ENCODE measurements around the gene DHX58.
A peak's percentile ranks its signal among the peaks of the same experiment; 100 is the strongest.

Gene DHX58

DNA sequence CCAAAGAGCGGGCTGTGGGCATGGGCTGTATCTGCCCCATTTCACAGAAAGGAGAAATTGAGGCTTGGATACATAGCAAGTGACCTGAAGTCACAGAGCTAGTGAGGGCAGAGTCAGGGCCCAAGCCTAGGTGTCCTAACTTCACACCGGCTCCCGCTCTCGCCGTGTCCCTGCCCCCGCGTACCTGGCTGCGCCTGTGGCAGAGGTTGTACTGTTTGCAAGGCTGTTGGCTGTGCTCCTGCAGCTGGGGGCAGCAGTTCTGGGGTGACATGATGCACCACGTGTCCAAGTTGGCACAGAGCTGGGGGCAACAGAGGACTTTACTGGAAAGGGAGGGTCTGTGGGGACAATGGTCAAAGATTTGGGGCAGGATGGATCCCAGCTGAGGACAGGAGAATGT is 3.4 kb downstream of the DHX58 start:
- DNase-seq: no peak

DNA sequence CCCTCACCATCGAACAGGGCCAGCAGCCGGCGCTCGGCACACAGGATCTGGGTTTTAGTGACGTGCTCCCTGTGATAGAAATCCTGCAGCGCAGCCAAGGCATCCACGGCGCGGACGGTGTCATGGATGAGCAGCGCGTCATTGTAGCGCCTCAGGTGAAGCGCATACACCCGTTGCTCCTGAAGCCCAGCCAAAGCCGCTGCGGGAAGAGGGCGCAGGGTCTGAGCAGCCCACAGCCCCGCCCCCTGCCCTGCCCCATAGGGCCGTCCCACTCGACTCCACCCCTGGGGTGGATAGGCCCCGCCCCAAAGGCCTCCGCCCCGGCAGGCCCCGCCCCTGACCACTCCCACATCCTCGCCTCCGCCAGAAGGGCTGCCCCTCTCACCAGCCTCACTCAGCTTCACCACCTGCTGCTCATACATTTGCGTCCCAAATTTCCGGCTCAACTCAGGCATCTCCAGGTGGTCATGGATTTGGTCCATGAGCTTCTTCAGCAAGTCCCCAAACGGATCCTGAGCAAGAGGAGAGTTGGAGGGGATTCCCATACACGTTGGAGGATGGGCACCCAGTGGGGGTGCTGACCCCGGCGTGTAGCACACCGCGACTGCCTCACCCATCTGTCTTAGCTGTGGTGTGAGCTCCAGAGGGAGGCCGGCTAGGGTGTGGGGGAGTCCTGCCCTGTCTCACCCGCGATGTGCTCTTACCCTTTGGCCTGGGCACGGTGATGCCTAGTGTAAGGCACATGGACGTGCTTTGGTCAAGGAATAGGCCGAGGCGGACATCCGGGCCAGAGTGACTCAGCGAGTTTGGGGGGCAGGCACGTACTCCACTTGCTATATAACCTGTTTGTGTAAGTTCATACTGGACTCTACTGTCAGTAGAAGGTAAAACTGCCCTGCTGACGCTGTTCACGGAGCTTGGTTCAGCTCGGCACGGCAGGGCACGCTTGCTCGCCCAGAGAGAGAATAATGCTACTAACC is 4.6 kb downstream of the DHX58 start:
- DNase-seq: no peak

DNA sequence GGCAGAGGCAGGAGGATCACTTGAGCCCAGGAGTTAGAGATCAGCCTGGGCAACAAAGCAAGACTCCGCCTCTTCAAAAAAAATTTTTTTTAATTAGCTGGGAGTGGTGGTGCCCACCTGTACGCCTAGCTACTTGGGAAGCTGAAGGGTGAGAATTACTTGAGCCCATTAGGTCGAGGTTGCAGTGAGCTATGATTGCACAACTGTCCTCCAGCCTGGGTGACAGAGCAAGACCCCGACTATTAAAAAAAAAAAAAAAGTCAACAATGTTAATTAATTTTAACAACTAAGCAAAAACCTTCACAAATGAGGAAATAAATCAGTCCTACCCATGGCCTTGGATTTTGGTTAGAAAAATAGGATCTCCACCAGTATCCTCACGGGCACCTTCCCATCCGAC is 5.4 kb downstream of the DHX58 start:
- no peak for DNase-seq

DNA sequence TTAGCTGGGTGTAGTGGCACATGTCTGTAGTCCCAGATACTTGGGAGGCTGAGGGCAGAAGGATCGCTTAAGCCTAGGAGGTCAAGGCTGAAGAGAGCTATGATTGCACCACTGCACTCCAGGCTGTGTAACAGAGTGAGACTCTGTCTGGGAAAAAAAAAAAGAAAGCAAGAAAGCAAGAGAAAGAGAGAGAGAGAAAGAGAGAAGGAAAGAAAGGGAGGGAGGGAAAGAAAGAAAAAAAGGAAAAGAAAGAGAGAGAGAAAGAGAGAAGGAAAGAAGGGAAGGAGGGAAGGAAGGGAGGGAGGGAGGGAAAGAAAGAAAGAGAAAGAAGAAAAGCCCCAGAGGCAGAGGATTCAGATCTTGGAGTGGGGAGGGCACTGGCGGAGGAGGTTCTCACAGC is 6.5 kb downstream of the DHX58 start:
- DNase-seq: no peak

DNA sequence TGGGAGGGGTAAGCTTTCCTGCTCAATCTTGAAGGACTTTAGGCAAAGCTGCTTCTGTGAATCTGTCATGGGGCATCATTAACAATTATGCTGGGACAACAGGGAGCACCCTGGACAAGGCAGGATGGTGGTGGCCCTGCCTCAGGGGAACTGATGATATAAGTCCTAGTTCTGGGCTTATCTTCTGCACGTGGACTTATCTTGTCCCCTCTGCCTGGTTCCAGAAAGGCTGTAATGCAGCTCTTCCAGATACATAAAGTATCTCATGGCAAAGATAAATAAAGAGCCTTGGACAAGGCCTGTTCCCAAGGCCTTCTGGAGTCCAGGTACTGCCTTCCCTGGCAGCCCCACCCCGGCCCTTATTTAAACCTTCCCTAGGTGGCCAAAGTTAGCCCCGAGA is 8.2 kb downstream of the DHX58 start:
- DNase-seq: no peak

DNA sequence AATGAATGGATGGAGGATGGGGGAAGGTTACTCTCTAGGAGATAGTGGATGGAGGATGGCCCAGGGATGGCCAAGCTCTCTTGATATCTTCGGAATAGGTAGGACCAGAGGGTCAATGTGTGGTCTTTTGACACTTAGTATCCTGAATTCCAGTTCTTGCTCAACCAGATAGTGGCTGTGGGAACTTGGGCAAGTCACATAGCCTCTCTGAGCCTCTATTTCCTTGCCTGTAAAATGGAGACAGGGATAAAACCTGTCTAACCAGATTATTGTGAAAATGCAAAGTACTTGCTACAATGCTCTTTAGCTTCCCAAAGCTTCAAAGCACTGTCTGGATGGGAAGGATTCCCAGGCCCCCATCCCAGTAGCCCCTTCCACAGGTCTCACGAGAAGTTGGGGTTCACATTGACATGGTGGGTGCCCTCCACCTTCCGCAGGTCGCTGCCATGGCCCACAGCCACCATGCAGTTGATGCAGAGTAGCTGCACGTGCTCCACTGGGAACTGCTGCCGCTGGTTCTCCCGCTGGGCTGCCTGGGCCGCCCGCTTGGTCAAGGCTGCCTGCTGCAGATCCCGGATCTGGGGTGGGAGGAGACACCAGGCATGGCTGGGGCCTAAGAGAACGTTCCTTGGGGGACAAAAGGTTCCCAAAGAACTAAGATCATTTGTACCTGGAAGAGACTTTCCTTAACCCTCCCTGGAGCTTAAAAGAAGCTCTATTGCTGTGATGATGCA is 9.1 kb downstream of the DHX58 start:
- no peak for DNase-seq

DNA sequence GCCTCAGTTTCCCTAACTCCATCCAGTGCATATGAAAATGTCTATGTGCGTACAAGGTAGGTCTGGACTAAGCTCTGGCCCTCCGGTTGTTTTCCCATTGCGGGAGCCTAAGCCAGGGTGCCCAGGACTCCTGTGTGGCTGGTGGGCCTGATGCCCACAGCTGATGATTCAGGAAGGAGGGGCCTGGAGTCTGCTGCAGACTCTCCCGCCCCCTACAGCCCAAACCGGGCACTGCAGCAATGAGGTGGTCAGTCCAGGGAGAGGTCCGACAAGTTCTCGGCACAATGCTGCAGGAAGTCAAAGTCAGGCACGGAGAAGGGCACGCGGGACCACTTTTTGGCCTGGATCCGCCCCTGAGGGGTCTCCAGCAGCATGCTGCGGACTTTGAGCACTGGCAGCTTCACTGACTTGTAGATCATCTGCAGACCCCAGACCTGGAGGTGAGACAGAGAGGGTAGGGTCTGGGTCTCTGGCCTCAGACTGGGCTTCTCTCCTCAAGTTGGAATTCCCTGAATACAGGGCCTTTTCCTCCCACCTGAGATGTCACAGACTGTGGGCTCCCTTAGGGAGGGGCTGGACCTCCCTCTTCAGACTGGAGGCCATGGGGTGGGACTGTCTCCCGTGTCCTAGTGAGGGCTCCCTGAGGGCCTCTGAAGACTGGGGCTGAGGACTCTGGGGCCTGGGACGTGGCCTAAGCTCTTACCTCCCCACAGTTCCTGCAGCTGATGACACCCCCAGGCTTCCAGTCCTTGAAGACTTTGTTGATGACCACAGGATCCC is 10.8 kb downstream of the DHX58 start:
- peak; percentile 37 for DNase-seq

DNA sequence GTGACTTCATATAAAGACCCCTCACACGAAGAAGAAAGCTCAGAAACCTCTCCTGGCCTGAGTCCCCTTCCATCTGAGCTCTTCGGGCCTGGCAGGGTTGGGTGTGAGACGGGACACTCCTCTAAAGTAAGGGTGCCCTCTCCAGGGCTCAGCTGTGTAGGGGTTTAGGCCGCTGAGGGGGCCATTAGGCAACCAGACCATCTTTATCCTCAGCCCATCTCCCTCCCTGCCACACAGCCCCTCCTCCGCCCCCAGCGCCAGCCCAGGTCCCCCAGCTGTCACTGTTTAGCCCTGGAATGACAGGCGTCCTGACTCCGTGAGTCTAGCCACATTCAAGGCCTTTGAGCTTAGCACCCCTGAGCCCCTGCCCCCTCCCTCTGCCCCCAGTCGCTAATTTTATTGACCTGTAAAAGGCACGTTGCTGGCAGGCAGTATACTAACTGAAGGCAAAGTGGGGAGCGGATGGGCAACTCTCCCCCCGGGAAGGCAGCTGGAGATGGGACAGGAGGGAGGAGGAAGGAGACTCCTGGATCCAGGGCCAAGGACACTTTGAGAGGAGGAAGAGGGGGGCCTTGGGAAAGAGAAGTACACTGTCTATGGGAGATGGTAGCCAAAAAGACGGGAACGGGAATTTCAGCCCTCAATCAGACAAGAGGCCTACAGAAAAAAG is 13.6 kb downstream of the DHX58 start:
- no peak for DNase-seq

DNA sequence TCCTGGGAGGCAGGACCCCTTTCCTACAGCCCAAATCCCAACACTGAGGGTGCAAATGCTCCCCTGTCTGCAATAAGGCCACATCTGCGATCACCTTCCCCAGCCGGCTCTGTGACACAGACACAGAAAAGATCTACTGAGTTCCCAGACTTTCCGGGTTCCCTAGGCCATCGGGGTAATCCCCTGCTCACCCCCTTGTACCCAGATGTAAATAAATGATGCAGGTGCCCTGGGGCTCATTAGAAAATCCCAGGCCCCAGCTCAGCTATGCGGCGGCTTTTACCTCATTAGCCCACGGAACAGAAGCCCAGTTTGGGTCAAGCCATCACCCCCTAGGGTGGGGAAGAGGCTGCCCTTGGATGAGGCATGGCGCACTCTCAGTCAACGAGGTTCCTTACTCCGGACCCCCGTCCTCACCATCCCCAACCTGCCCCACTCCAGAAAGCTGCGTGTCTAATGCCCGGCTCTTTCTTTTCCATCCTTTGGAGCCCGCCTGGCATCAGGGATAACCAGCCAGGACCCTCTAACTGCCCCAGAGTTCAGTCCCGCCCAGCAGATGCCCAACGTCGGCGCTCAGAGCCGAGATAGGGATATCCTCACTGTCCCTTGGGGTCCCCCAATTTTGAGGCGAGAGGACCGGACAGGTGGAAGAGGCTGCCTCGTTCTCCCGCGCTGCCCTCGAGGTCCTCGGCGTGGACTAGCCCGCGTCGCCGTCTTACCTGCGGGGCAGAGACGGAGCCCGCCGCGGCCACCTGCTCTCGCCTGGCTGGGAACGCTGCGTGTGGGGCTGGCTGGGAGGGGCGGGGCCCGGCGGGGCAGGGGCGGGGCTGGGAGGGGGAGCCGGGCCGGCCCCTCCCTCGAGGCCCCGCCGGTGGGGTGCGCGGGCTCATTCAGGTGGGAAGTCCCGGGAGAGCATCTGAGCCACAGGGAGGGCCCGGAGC is 14.6 kb downstream of the DHX58 start, which contains the start of gene ZNF385C:
Gene ZNF385C, minus strand, starts transcription at position 783 of the 941 bp plus-strand sequence. CDS start 35,417 bp downstream, outside the sequence.
- DNase-seq: no peak

DNA sequence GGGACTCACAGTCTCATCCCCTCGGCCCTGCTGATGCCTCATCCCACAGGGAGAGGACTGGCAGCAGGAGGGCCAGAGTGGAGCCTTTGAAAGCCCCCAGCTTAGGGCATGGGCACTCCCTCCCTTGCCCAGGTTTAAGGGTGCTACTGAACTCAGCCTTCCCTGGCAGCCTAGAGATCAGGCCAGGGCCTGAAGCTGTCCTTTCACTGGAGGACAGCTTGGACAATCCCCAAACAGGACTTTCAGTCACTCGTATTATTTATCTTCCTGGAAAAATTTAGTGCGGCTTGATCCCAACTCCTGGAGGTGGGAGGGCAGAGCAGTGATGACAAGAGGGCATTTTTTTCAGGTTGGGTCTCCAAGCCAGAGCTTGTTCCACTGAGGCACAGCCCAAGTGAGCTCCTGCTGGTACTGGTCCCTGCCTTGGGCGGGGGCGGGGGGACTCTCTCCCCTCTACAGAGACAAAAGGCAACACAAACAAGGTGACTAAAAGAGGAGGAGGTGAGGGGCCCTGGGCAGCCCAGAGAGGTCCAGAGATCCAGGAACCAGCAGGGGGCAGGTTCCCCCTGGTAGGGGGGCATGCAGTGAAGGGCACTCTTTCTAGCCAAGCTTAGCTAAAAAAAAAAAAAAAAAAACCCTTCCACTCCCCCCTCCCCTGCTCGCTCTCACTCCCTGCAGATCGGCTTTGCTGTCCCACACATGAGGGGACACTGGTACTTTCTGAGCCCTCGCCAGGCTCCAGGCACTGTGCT is 16.0 kb downstream of the DHX58 start:
- DNase-seq: no peak

DNA sequence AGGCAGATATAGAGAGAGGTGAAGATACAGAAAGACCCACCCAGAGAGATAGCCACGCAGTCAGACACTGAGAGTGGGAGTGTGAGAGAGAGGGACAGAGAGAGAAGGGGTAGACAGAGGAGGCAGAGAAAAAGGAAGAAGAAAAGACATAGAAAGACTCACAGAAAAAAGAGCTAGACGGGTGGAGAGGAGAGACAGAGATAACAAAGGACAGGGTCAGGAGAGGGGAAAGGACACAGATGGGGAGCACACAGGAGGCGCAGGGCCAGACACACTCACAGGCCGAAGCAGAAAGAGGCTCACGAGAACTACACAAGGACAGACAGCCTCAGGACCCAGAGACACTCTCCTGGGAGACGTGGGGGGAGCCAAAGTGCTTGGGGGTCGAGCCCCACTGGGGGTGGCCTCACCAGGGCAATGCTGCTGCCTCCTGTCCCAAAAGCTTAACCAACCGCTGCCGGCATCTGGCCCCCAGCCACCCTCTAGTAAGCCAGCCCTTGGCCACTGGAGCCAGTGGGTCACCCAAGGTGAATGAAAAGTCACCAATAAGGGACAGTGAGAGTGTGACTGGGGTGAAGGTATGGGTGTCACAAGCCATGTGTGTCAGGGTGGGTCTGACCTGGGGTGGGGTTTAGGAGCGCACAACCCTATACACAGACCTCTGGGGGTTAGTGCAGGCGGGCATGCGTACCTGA is 18.0 kb downstream of the DHX58 start:
- DNase-seq: no peak

DNA sequence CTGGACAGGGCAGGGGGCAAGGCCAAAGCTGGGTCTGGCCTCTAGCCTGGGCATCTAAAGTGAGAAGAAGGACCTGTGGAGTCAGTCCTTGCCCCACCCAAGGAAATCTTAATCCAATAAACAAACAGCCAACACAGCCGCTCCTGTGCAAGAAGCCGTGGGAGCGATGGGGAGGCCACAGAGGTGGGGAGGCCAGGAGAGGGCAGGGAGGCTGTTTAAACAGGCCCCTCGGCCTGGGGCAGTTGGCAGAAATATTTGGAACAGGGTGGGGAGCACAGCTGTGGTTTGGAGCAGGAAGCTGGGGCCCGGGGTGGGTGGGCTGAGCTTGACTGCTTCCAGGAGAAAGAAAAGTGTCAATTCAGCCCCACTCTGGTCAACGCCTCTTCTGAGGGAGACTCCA is 19.6 kb downstream of the DHX58 start:
- no peak for DNase-seq

DNA sequence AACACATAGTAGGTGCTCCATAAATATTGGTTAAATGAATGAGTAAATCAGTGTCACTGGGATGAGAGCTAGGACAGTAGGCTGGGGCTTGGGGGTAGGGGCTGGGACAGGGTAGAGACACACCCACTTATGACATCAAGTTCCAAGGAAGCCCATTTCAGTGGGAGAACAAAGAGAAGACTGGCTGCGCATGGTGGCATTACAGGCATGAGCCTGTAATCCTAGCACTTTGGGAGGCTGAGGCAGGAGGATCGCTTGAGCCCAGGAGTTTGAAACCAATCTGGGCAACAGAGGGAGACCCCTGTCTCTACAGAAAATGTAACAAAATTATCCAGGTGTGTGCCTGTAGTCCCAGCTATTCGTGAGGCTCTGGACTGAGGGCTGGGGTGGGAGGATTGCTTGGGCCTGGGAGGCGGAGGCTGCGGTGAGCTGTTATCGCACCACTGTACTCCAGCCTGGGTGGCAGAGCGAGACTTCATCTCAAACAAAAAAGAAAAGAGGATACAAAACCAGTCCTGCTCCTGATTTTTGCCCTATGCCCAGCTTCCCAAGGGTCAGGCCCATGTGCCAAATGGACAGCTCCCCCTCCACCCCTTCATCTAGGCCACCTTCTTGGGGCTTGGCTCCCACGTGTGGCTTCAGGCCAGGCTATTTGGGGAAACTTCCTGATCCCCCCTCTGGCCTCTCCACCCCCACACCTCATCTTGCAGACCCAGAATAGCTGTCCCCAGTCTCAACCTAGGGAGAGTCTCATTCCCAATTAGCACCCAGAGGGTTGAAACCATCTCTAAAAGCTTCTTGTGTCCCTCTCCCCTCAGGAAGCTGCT is 21.3 kb downstream of the DHX58 start:
- no peak for DNase-seq

DNA sequence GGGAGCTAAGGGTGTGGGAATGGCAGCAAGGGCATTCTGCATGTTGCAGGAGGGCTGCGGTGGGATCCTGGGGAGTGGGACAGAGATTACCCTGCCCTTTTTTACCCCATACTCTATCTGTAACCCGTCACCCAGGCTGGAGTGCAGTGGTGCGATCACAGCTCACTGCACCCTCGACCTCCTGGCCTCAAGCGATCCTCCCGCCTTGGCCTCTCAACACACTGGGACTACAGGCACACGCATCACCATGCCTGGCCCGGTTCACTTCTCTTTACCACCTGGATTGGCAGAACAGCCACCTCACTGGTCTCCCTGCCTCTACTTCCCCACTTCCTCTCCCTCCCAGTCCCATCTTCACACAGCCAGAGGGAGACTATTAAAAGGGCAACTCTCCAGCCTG is 23.8 kb downstream of the DHX58 start:
- no peak for DNase-seq

DNA sequence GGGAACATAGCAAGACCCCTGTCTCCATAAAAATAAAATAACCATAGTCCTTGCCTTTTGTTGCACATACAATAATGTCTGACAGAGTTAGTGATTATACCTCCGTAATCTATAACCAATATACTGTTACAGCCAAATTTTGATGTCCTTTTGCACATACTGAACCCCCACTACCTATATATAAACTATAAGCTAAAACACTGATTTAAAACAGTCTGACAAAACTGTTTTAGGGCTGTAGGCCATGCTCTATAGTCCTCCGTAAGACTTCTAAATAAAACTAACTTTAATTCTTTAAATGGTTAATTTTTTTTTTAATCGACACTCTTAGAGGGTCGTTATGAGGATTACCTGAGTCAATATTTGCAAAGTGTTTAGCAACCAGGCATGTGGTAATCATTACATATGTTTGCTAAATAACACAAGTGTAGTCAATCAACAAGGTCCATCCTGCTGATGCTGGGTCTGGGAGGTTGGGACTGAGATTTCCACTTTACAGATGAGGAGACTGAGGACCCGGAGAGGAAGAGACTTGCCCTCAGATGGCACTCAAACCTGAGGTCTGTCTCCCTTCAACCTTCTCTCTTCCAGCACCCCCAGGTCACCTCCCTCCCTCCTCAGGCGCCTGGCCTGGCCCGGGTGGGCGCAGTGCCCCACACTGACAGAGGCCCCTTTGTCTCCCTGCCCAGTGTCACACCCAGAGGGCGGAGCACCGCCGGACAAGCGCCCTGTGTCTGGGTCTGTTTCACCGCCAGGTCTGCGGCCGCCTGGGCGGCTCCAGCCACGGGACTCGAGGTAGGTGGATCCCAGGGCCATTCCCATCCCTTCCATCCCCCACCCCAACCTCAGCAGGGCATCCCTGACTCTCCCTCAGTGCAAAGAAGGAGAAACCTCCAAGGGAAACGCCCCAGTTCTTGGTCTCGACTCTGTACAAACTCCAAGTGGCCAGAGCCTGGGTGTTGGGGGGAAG is 24.5 kb downstream of the DHX58 start:
- DNase-seq: no peak

DNA sequence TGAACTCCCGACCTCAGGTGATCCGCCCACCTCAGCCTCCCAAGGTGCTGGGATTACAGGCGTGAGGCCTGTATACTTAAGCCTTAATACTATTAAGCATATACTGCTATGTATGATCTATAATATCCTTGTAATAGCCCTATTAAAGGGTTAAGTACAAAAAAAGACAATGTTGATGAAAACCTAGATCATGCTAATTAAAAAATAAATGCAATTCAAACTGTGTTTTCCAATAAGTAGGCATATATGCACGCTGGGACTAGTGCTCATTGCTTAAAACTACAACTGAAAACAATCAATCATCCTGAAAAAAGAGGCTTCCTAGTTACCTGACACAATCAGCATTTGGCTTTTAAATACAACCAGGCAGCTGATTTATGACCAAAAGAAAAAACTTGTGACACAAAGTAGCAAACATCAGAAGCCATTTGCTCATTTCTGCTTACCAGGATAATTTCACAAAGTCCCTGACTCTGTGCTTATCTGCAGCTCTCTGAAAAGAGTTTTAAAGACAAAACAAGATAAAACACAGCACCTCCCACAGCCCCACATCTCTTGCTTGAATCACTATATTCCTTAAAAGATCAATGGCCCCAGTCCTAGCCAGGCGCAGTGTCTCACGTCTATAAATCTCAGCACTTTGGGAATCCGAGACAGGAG is 25.3 kb downstream of the DHX58 start:
- no peak for DNase-seq

DNA sequence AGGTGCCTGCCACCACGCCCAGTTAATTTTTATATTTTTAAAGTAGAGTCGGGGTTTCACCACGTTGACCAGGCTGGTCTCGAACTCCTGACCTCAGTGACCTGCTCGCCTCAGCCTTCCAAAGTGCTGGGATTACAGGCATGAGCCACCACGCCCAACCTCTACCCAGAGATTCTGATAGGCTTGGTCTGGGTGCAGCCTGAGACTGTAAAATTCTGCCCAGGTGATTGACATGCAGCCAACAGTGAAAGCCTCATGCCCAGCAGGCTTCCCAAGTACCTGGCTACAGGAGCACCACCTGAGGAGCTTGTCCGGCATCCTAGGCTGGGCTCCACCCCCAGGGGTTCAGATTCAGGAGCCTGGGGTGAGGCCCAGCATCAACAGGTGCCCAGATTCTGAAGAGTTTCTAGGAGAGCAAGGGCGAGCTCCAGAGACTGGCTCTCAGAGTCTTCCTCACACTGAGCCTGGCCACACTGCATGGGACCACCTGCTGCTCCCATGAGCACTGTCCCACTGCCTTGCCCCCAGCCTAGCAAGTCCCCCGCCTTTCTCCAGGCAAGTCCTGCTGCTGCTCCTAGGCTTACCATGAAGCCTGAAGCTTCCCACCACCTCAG is 30.9 kb downstream of the DHX58 start:
- no peak for DNase-seq
